ENCODE results near the gene ZNF668.

GRCh38 chr16:31099860-31100638 lies 26.0 kb upstream of the ZNF668 start:
- no peak for TF ChIP-seq CTCF (IDR thresholded peaks at IDR 0.05)
- no peak for TF ChIP-seq POLR2A (IDR thresholded peaks at IDR 0.05)

All from ovary (tissue), 3 donors.